Fibroblast of pulmonary artery (primary cell): ENCODE data around the gene B4GALNT4.

Experiments
- DNase-seq: peaks from one replicate; pipeline ENCODE4 v3.0.0-alpha.2; 2010; ENCODE audit warnings: low read depth
- H3K4me3 ChIP-seq: replicated peaks from 2 replicates; pipeline ENCODE4 v1.5.1; 2011; ENCODE audit warnings: low read depth, mild to moderate bottlenecking, control low read depth, low read length, moderate library complexity
- CTCF ChIP-seq: IDR thresholded peaks from 2 replicates; pipeline ENCODE4 v1.5.1; 2011; ENCODE audit warnings: mild to moderate bottlenecking, control low read depth, low read length, inconsistent platforms; ENCODE audit errors: missing control alignments

Gene B4GALNT4

GRCh38 chr11:393219-394033 is 24.1 kb downstream of the B4GALNT4 start:
- no peak overlapping the region for H3K4me3 ChIP-seq
- peak; percentile 66 for DNase-seq
- no peak for TF ChIP-seq CTCF

GRCh38 chr11:394034-394857 is 24.9 kb downstream of the B4GALNT4 start, which contains the start of gene PKP3:
PKP3 (plus strand) TSS chr11:394209; CDS start chr11:394293, 84 bp downstream.
- H3K4me3 ChIP-seq: no peak within 1 kb of the TSS

GRCh38 chr11:394858-395655 is 25.8 kb downstream of the B4GALNT4 start:
- no peak for TF ChIP-seq CTCF
- no peak overlapping the region for H3K4me3 ChIP-seq
- DNase-seq: no peak

More at GRCh38 chr11:394034-394857, 24.9 kb downstream of the B4GALNT4 start, which contains the start of gene PKP3:
- no peak for TF ChIP-seq CTCF
- DNase-seq: peak; percentile 36

- no peak for DNase-seq
- TF ChIP-seq CTCF: no peak
- no peak overlapping the region for H3K4me3 ChIP-seq
Measured at GRCh38 chr11:395866-396265, 26.6 kb downstream of the B4GALNT4 start.

GRCh38 chr11:396511-396947 is 27.2 kb downstream of the B4GALNT4 start:
- peak; percentile 36 for DNase-seq
- TF ChIP-seq CTCF: peak; percentile 34
- H3K4me3 ChIP-seq: no peak overlapping the region

GRCh38 chr11:396948-397548 is 27.7 kb downstream of the B4GALNT4 start:
- peak; percentile 69 for DNase-seq
- H3K4me3 ChIP-seq: peak overlapping the region; percentile 41
- TF ChIP-seq CTCF: peak; percentile 54
